ENCODE data around the gene SCN9A.

DNA sequence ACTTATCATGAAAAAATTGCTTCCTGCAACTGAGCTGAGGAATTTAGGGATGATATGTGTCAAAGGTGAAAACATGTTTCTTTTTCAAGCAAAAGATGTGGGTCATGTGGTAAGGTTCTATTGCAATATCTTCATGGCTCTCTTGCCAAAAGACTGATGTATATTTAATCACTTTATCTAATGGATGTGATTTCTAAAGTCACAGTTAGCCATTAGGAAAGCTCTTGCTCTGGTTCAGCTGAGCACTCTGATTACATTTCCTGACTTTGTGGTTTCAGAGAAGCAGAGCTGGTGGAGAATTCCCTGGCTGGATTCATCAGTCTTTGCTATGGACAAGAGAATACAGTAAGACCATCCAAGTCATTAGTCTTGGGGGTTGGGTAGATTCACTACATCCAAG is 24.4 kb downstream of the SCN9A start:
- TF ChIP-seq TAF1 (IDR thresholded peaks at IDR 0.05; ENCODE audit: borderline replicate concordance, insufficient read depth, low read length): no peak
- no peak for TF ChIP-seq POLR2AphosphoS5 (IDR thresholded peaks at IDR 0.05; ENCODE audit: low read depth, low read length)
- no peak for TF ChIP-seq SIN3A (IDR thresholded peaks at IDR 0.05; ENCODE audit: borderline replicate concordance, insufficient read depth, low read length)
- TF ChIP-seq, protein P1, sequence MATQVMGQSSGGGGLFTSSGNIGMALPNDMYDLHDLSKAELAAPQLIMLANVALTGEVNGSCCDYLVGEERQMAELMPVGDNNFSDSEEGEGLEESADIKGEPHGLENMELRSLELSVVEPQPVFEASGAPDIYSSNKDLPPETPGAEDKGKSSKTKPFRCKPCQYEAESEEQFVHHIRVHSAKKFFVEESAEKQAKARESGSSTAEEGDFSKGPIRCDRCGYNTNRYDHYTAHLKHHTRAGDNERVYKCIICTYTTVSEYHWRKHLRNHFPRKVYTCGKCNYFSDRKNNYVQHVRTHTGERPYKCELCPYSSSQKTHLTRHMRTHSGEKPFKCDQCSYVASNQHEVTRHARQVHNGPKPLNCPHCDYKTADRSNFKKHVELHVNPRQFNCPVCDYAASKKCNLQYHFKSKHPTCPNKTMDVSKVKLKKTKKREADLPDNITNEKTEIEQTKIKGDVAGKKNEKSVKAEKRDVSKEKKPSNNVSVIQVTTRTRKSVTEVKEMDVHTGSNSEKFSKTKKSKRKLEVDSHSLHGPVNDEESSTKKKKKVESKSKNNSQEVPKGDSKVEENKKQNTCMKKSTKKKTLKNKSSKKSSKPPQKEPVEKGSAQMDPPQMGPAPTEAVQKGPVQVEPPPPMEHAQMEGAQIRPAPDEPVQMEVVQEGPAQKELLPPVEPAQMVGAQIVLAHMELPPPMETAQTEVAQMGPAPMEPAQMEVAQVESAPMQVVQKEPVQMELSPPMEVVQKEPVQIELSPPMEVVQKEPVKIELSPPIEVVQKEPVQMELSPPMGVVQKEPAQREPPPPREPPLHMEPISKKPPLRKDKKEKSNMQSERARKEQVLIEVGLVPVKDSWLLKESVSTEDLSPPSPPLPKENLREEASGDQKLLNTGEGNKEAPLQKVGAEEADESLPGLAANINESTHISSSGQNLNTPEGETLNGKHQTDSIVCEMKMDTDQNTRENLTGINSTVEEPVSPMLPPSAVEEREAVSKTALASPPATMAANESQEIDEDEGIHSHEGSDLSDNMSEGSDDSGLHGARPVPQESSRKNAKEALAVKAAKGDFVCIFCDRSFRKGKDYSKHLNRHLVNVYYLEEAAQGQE (IDR thresholded peaks at IDR 0.05; ENCODE audit: insufficient read depth in 1 of 2, low read depth in 2 of 2, low read length in 2 of 2): no peak
